Ectodermal cell (in vitro differentiated cells): ENCODE measurements around the gene KIRREL2.

Source experiments
- H3K27ac ChIP-seq: 2 replicates; pipeline ENCODE4 v1.7.0; 2013; ENCODE audit warnings: mild to moderate bottlenecking, low read depth, low read length; ENCODE audit not compliant: insufficient read depth, poor library complexity, severe bottlenecking
- H3K27me3 ChIP-seq: 2 replicates; pipeline ENCODE4 v1.7.0; 2013; ENCODE audit warnings: mild to moderate bottlenecking, low read length; ENCODE audit not compliant: insufficient read depth, control insufficient read depth, poor library complexity, severe bottlenecking
- H3K36me3 ChIP-seq: one replicate; pipeline ENCODE4 v1.7.0; 2013; ENCODE audit warnings: low read length; ENCODE audit not compliant: control insufficient read depth, insufficient read depth
- H3K4me1 ChIP-seq: one replicate; pipeline ENCODE4 v1.7.0; 2013; ENCODE audit warnings: low read length; ENCODE audit not compliant: control insufficient read depth, insufficient read depth
- H3K4me3 ChIP-seq: 2 replicates; pipeline ENCODE4 v1.7.0; 2013; ENCODE audit warnings: low read depth, low read length, control low read depth; ENCODE audit not compliant: insufficient read depth
- H3K9me3 ChIP-seq: 2 replicates; pipeline ENCODE4 v1.7.0; 2013; ENCODE audit warnings: mild to moderate bottlenecking, low read length, moderate library complexity; ENCODE audit not compliant: control insufficient read depth
- WGBS, 2 experiments: methylation state at CpG; one replicate each; pipeline ENCODE4 v1.1.7; 2013; ENCODE audit warnings: missing lambda C conversion rate in 2 of 2; 5-methylcytosine and 5-hydroxymethylcytosine counted together

The KIRREL2 gene

GRCh38 chr19:35853038-35853756, 3.5 kb upstream of the KIRREL2 start:
- Histone ChIP-seq H3K36me3 (no peaks in the 10 kb centered on the region), H3K4me1 (peaks cover 20% of the 10 kb centered on the region), H3K4me3 (no peak overlapping the region), H3K9me3 (no peaks in the 10 kb centered on the region), H3K27me3 (peaks cover 59% of the 10 kb centered on the region), H3K27ac (no peak overlapping the region)
- 83 to 87% methylated on average over 8 of the region's 8 CpGs for WGBS, 2 experiments

GRCh38 chr19:35858311-35858710, 1.6 kb downstream of the KIRREL2 start:
- H3K27me3 ChIP-seq, result peaks cover 74% of the 10 kb centered on the region
- H3K4me3 ChIP-seq, result no peak overlapping the region
- H3K9me3 ChIP-seq, result no peaks in the 10 kb centered on the region
- H3K27ac ChIP-seq, result no peak overlapping the region
- H3K36me3 ChIP-seq, result no peaks in the 10 kb centered on the region
- H3K4me1 ChIP-seq, result peaks cover 34% of the 10 kb centered on the region
- 85 to 86% methylated on average over 6 of the region's 6 CpGs for WGBS, 2 experiments

- H3K9me3 ChIP-seq, result no peaks in the 10 kb centered on the region
- H3K36me3 ChIP-seq, result no peaks in the 10 kb centered on the region
- WGBS, 2 experiments, result 82 to 89% methylated on average over 4 of the region's 4 CpGs
- no peak overlapping the region for H3K4me3 ChIP-seq
- H3K27me3 ChIP-seq, result peaks cover 72% of the 10 kb centered on the region
- no peak overlapping the region for H3K27ac ChIP-seq
- peaks cover 34% of the 10 kb centered on the region for H3K4me1 ChIP-seq
These were observed 2.7 kb downstream of the KIRREL2 start for GRCh38 chr19:35859414-35859813.

GRCh38 chr19:35860436-35860817, 3.7 kb downstream of the KIRREL2 start:
- Histone ChIP-seq H3K27me3 (peaks cover 66% of the 10 kb centered on the region), H3K9me3 (no peaks in the 10 kb centered on the region), H3K4me3 (peak overlapping the region; percentile 39), H3K27ac (no peak overlapping the region), H3K4me1 (peaks cover 25% of the 10 kb centered on the region), H3K36me3 (no peaks in the 10 kb centered on the region)
- 9 to 10% methylated on average over 24 of the region's 24 CpGs for WGBS, 2 experiments

GRCh38 chr19:35860818-35861639, 4.3 kb downstream of the KIRREL2 start:
- Histone ChIP-seq H3K9me3 (no peaks in the 10 kb centered on the region), H3K27ac (peak overlapping the region; percentile 72), H3K36me3 (peaks cover 3% of the 10 kb centered on the region), H3K4me1 (peaks cover 20% of the 10 kb centered on the region), H3K4me3 (peak overlapping the region; percentile 39), H3K27me3 (peaks cover 65% of the 10 kb centered on the region)
- 5 to 6% methylated on average over 55 of the region's 55 CpGs for WGBS, 2 experiments

- Histone ChIP-seq H3K27ac (peak overlapping the region; percentile 72), H3K4me1 (peaks cover 20% of the 10 kb centered on the region), H3K27me3 (peaks cover 59% of the 10 kb centered on the region), H3K36me3 (peaks cover 3% of the 10 kb centered on the region), H3K9me3 (no peaks in the 10 kb centered on the region), H3K4me3 (peak overlapping the region; percentile 39)
- WGBS, 2 experiments, result 47 to 52% methylated on average over 19 of the region's 19 CpGs
These were observed 5.0 kb downstream of the KIRREL2 start for GRCh38 chr19:35861640-35862160.

GRCh38 chr19:35862528-35862927, 5.8 kb downstream of the KIRREL2 start:
- Histone ChIP-seq H3K27me3 (peaks cover 50% of the 10 kb centered on the region), H3K4me3 (no peak overlapping the region), H3K4me1 (peaks cover 22% of the 10 kb centered on the region), H3K27ac (no peak overlapping the region), H3K36me3 (peaks cover 3% of the 10 kb centered on the region), H3K9me3 (no peaks in the 10 kb centered on the region)
- 91 to 92% methylated on average over 14 of the region's 14 CpGs for WGBS, 2 experiments

GRCh38 chr19:35863018-35863417, 6.3 kb downstream of the KIRREL2 start:
- Histone ChIP-seq H3K4me1 (peaks cover 27% of the 10 kb centered on the region), H3K4me3 (no peak overlapping the region), H3K36me3 (peaks cover 3% of the 10 kb centered on the region), H3K9me3 (no peaks in the 10 kb centered on the region), H3K27ac (no peak overlapping the region), H3K27me3 (peaks cover 45% of the 10 kb centered on the region)
- 90 to 93% methylated on average over 5 of the region's 5 CpGs for WGBS, 2 experiments

GRCh38 chr19:35868172-35868822, 11.6 kb downstream of the KIRREL2 start, which contains the start of gene APLP1:
TSS of gene APLP1 (plus strand) at chr19:35868574. CDS start at chr19:35868637, 63 bp downstream.
- no peaks in the 10 kb centered on the region for H3K27me3 ChIP-seq
- peaks cover 10% of the 10 kb centered on the region for H3K36me3 ChIP-seq
- H3K9me3 ChIP-seq, result no peaks in the 10 kb centered on the region
- H3K4me3 ChIP-seq, result peak within 1 kb of the TSS; percentile 72
- 0 to 1% methylated on average over 60 of the region's 60 CpGs for WGBS, 2 experiments
- peaks cover 16% of the 10 kb centered on the region for H3K4me1 ChIP-seq
- H3K27ac ChIP-seq, result peak within 1 kb of the TSS; percentile 95
